Neural progenitor cell (in vitro differentiated cells): ENCODE data around the gene PITPNM3.

Experiments
- CTCF ChIP-seq: fragments of 200-600 bp; sonication (generic); IDR thresholded peaks from 2 replicates; pipeline ENCODE4 v1.5.1; 2017; ENCODE audit warnings: antibody characterized with exemption, mild to moderate bottlenecking
- EZH2 ChIP-seq: fragments of 200-600 bp; sonication (generic); IDR thresholded peaks from 2 replicates; pipeline ENCODE4 v1.6.1; 2017; ENCODE audit warnings: antibody characterized with exemption, mild to moderate bottlenecking, moderate library complexity
- EZH2phosphoT487 ChIP-seq: fragments of 200-600 bp; sonication (generic); IDR thresholded peaks from 2 replicates; pipeline ENCODE4 v1.6.1; 2017; ENCODE audit warnings: antibody characterized with exemption

- TF ChIP-seq CTCF (no peak), EZH2phosphoT487 (no peak), EZH2 (no peak)
Measured at GRCh38 chr17:6596511-6596910, 40.2 kb upstream of the PITPNM3 start.
